Keratinocyte (primary cell): ENCODE results near the gene POU4F1.

ENCODE experiments used
- CTCF ChIP-seq, 3 experiments: IDR thresholded peaks in 1 of 3; conservative IDR thresholded peaks in 1 of 3; optimal IDR thresholded peaks in 1 of 3; 2 replicates in 2 of 3; 3 replicates in 1 of 3; pipeline versions ENCODE3 to v1.5.1; 2011; ENCODE audit warnings: low read length in 3 of 3, mild to moderate bottlenecking in 3 of 3, moderate library complexity in 2 of 3, control low read depth in 1 of 3, inconsistent platforms in 1 of 3; ENCODE audit not compliant: insufficient read depth in 2 of 3; ENCODE audit errors: extremely low read depth in 1 of 3
- EZH2 ChIP-seq: IDR thresholded peaks from one replicate; pipeline ENCODE4 v1.6.1; 2012; ENCODE audit warnings: inconsistent platforms, mild to moderate bottlenecking, low read length, moderate library complexity

DNA sequence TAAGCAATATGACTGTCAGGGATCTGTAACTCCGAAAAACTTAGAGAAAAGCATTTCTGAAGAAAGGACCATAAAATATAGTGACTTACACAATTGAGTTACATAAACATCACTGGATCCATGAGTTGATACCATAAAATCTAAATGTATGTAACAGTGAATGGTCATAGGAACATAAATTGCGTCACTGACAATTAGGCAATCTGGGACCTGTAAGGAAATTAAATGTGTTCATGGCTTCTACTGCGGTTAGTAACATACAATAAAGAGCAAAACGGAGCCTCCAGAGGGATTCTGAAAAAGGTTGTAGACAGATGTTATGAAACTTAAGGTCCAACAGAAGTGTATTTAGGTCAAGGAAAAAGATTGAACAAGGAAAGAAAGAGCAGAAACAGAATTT lies 27.1 kb downstream of the POU4F1 start:
- TF ChIP-seq CTCF (optimal IDR thresholded peaks at IDR 0.05 in 1 of 3, IDR thresholded peaks at IDR 0.05 in 1 of 3, conservative IDR thresholded peaks at IDR 0.05 in 1 of 3; ENCODE audit: extremely low read depth in 1 of 3, insufficient read depth in 2 of 3, low read length in 3 of 3) (no peak), EZH2 (no peak)
